Stimulated activated CD4-positive, alpha-beta T cell treated with anti-CD3 and anti-CD28 coated beads, Interleukin-1b, Interleukin-23, amount 100 ng/mL, for 48 hours (primary cell): ENCODE measurements around the gene GAK.
A peak's percentile ranks its signal among the peaks of the same experiment; 100 is the strongest.

Source experiments
- DNase-seq: peaks from one replicate; pipeline ENCODE4 v3.0.0-alpha.2; 2020

The GAK gene

GRCh38 chr4:885353-885752, 46.8 kb downstream of the GAK start:
- DNase-seq, result no peak

DNA sequence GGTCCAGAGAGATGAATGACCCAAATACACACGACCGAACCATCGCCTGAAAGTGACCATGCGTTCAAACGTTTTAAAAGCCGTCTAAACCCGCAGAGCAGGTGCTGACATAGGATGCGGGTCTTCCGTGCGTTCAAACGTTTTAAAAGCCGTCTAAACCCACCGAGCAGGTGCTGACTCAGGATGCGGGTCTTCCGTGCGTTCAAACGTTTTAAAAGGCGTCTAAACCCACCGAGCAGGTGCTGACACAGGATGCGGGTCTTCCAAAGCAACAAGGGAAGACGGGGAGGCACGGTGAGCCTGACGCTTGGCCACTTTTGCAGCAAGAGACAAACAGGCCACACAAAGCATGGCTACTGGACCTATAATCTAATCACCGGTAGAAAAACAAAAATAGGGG, 47.2 kb downstream of the GAK start:
- DNase-seq, result no peak

GRCh38 chr4:884259-884658, 47.9 kb downstream of the GAK start:
- no peak for DNase-seq

DNA sequence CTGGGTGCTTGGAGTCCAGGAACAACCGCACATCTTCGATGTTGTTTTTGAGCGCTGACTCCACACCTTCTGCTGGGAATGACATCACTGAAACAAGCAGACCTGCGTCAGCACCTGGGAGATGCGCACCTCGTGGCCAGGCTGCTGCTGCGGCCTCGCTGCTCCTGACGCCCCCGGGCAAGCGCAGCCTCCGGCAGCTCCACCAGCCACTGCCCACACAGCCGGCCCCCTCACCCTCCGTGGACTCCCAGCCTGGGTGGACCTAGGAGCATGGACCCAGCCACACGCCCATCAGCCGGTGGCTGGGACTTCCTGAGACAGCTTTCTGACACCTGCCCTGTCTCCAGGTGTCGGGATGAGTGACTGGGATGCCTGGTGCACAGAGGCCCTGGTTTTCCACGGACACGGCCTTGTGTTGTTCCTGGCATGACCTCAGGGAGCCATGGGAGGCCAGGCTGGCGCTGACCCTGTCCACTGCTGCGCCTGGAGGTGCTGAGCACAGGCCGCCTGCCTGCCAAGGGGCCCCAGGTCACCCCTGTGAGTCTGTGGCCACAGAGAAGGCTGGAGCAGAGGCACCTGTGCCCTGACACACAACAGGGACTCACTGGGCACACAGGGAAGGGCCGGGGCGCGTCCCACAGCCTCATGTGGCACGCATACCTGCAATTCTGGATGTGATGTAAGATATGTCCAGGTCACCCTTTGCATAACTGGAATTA, 48.6 kb downstream of the GAK start:
- no peak for DNase-seq

- no peak for DNase-seq
These were observed 49.5 kb downstream of the GAK start for GRCh38 chr4:882646-883045.

DNA sequence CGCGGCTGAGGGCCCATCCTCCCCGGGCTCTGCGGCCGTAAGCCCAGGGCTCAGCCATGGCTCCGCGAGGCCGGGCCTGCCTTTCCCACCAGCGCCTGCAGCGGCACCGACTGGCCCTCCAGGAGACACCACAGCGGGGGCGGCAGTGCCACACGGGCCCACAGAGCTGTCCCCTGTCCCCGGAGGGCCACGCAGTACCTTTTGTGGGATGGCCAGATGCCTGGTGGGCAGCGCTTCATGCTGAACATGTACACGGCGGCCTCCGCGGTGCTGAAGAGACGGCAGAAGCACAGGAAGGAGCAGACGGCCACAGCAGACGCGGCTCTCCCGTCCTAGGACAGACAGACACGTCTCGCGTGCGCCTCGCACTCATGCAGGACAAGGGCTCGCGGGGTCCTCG, 50.4 kb downstream of the GAK start:
- no peak for DNase-seq

DNA sequence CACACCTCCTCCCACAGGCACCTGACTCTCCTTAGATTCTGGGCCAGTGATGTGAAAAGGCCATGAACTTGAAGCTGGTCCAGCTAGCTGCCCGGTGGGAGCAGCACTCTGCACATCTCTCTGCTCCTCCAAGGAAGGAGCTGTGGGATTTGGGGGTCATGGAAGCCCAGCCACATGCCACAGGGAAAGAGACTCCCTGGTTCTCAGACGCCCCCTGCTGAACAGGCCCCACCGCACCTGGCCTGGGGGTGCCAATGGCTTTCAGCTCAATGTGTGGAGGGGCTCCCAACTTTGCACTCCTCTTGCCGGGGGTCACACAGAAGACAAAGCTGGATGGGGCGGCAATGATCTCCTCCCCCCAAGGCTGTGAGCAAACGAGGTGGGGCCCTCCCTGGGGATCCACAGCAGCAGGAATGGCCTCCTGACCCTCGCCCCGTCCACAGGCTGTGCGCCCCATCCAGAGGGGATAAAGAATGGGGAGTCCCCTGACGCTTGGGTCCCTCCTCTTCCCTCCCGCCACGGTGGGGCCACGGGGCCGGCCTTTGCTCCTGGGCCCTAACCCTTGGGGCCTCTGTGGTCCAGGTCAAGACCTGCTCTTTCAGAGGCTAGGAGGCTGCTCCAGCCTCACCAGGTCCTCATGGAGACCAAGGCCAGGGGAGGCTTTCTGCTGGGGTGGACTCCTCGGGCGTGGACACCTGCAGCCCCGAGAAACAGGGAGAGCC, 51.3 kb downstream of the GAK start:
- no peak for DNase-seq

DNA sequence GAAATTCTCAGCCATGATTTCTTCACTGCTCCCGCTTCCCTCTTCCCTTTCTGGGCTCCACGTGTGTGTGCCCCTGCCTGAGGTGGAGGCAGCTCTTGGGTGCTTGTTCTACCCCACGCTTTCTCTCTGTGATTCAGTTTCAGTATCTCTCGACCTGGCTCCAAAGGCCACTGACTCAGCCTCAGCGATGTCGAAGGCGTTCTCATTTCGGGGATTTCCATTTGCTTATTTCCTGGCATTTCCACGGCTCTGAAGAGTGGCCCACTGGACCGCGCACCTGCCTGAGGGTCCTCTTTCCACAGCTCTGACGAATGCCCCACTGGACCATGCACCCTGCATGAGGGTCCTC, 52.4 kb downstream of the GAK start:
- DNase-seq, result peak; percentile 81

GRCh38 chr4:878796-879728, 53.1 kb downstream of the GAK start:
- DNase-seq, result peak; percentile 41

DNA sequence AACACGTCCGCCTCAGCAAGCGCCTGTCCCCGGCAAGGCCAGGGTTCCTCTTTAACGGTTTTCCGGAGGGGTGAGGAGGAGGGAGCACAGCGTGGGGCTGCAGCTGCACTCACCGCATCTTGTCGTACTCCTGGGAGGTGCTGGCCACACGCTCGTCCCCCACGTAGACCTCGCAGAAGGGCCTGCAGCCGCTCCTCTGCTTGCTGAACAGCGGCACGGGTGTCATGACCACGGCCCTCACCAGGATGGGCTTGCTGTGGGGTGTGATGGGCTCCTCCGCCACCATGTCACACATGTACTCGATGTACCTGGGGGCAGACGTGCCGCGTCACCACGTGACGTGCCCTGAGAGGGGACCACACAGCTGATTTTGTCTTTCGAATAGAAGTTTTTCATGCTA, 54.6 kb downstream of the GAK start:
- no peak for DNase-seq

GRCh38 chr4:876780-877179, 55.3 kb downstream of the GAK start:
- no peak for DNase-seq

GRCh38 chr4:875818-876423, 56.2 kb downstream of the GAK start:
- no peak for DNase-seq

- DNase-seq, result no peak
These were observed 56.9 kb downstream of the GAK start for GRCh38 chr4:874971-875817.

- no peak for DNase-seq
These were observed 58.1 kb downstream of the GAK start for GRCh38 chr4:874056-874455.

GRCh38 chr4:872241-872981, 59.7 kb downstream of the GAK start:
- no peak for DNase-seq

- DNase-seq, result no peak
These were observed 60.6 kb downstream of the GAK start for GRCh38 chr4:871484-871883.

DNA sequence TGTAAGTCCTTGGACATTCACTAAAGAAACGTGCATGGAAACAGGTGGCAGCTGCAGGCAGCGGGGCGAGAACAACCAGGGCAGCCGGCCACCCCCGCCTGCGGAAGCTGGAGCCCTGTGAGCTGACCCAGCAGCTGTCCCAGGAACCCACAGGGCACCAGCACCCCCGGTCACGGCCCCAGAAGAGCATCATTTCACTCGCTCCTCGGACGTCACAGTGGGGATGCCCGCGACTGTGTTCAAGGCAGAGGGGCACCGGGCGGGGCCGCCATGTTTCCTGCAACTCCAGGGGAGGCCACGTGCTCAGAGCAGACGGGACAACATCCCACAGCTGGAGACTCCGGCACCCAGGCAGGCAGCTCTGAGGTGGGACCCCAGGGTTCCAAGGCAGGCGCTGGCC, 61.2 kb downstream of the GAK start:
- DNase-seq, result no peak

GRCh38 chr4:869776-870175, 62.3 kb downstream of the GAK start:
- no peak for DNase-seq

- DNase-seq, result no peak
These were observed 63.7 kb downstream of the GAK start for GRCh38 chr4:868421-868820.

- DNase-seq, result no peak
These were observed 64.4 kb downstream of the GAK start for GRCh38 chr4:867526-868250.
